Activated T-cell treated with anti-CD3 and anti-CD28 coated beads, Interleukin-2, amount 50 U/mL, for 72 hours (primary cell): Measurements from ENCODE around the gene COL15A1. TPM values are rescaled to one million over a fixed set of nuclear protein-coding genes. Genes with fewer than 3 reads are reported as not detected.

Source experiments
- ATAC-seq, 2 donors: fragments of 150-1000 bp; cut with Tn5 transposase; replicated peaks in 1 of 2; 2 replicates each; pipeline ENCODE4 v1.10.0; 2021; ENCODE audit warnings: moderate library complexity in 2 of 2, mild to moderate bottlenecking in 1 of 2
- DNase-seq, 2 donors: peaks; one replicate each; pipeline ENCODE4 v3.0.0; 2021 to 2022; ENCODE audit warnings: mixed read lengths in 1 of 2
- H3K27ac Mint-ChIP-seq: one replicate; pipeline ENCODE4 v1.8.0; 2022; ENCODE audit warnings: mild to moderate bottlenecking, moderate library complexity, mixed read lengths
- H3K27me3 Mint-ChIP-seq: one replicate; pipeline ENCODE4 v1.8.0; 2022; ENCODE audit warnings: low read depth, mixed read lengths
- H3K36me3 Mint-ChIP-seq, 2 donors: one replicate each; pipeline ENCODE4 v1.8.0; 2022; ENCODE audit warnings: mixed read lengths in 2 of 2, mild to moderate bottlenecking in 1 of 2; ENCODE audit not compliant: insufficient read depth in 2 of 2
- H3K4me1 Mint-ChIP-seq: one replicate; pipeline ENCODE4 v1.8.0; 2022; ENCODE audit warnings: low read depth, mixed read lengths
- H3K4me3 Mint-ChIP-seq, 2 donors: one replicate each; pipeline ENCODE4 v1.8.0; 2022; ENCODE audit warnings: mild to moderate bottlenecking in 2 of 2, mixed read lengths in 2 of 2, moderate library complexity in 2 of 2
- H3K9me3 Mint-ChIP-seq, 2 donors: one replicate each; pipeline ENCODE4 v1.8.0; 2022; ENCODE audit warnings: mixed read lengths in 2 of 2
- total RNA-seq, 2 donors: library from RNA; stranded (reverse); gene quantifications; one replicate each; pipeline ENCODE4 v1.2.3, GENCODE V29; 2022

COL15A1 gene
- total RNA-seq, 2 donors from 2014 or later: 0.19 to 0.30 TPM

GRCh38 chr9:98985596-98985995, 41.9 kb downstream of the COL15A1 start:
- no peak overlapping the region for H3K27ac Mint-ChIP-seq
- H3K36me3 Mint-ChIP-seq: no peaks in the 10 kb centered on the region
- H3K4me1 Mint-ChIP-seq: no peaks in the 10 kb centered on the region
- no peaks in the 10 kb centered on the region for H3K9me3 Mint-ChIP-seq
- H3K4me3 Mint-ChIP-seq: no peak overlapping the region
- no peaks in the 10 kb centered on the region for H3K27me3 Mint-ChIP-seq
- DNase-seq (no peak), ATAC-seq (no peak)

- ATAC-seq: no peak
- H3K4me1 Mint-ChIP-seq: no peaks in the 10 kb centered on the region
- H3K27ac Mint-ChIP-seq: no peak overlapping the region
- no peaks in the 10 kb centered on the region for H3K36me3 Mint-ChIP-seq
- no peaks in the 10 kb centered on the region for H3K9me3 Mint-ChIP-seq
- H3K4me3 Mint-ChIP-seq: no peak overlapping the region
- no peaks in the 10 kb centered on the region for H3K27me3 Mint-ChIP-seq
- no peak for DNase-seq
Observed at GRCh38 chr9:98986866-98987651, 43.4 kb downstream of the COL15A1 start.

GRCh38 chr9:98989036-98990000, 45.6 kb downstream of the COL15A1 start:
- H3K9me3 Mint-ChIP-seq: no peaks in the 10 kb centered on the region
- H3K27me3 Mint-ChIP-seq: no peaks in the 10 kb centered on the region
- H3K4me1 Mint-ChIP-seq: peaks cover 10% of the 10 kb centered on the region
- no peaks in the 10 kb centered on the region for H3K36me3 Mint-ChIP-seq
- H3K4me3 Mint-ChIP-seq: no peak overlapping the region
- H3K27ac Mint-ChIP-seq: no peak overlapping the region
- DNase-seq: no peak
- ATAC-seq: peak in 1 of 2 donors; percentile 27

GRCh38 chr9:98990181-98990870, 46.6 kb downstream of the COL15A1 start:
- H3K27ac Mint-ChIP-seq: no peak overlapping the region

GRCh38 chr9:98992107-98992884, 48.6 kb downstream of the COL15A1 start:
- DNase-seq: no peak

More at GRCh38 chr9:98990181-98990870, 46.6 kb downstream of the COL15A1 start:
- no peak for DNase-seq
- H3K4me1 Mint-ChIP-seq: peaks cover 10% of the 10 kb centered on the region
- H3K27me3 Mint-ChIP-seq: peaks cover 4% of the 10 kb centered on the region
- ATAC-seq: no peak
- H3K4me3 Mint-ChIP-seq: no peak overlapping the region
- H3K9me3 Mint-ChIP-seq: no peaks in the 10 kb centered on the region
- no peaks in the 10 kb centered on the region for H3K36me3 Mint-ChIP-seq

DNA sequence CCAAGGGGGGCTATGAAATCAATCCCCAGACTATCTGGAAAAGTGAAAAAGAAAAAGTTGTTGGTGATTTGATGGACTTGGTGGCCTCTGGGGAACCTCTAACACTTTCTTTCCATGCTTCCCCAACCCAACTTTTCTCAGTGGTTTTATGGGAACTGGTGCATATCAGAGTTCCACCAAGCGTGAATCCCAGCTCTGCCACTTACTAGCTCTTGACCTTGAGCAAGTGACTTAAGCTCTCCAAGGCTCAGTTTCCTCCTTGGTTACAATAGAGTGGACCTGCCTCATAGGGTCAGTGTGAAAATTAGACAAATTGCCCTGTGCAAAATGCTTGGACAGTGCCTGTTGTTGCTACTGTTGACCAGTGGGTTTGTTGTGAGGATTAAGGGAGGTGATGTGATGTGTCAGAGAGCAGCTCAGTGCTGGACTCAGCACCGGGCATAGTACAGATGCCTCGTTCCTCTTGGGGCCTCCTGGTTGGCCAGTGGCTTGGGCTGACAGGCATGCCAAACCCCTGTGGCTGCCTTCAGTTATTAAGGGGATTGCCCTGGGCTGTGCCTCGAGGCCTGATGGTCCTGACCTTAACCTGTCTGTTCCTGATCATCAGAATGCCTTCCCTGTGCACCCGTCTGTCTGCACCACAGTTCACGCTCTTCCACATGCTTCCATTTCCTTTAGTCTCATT, 49.3 kb downstream of the COL15A1 start:
- no peaks in the 10 kb centered on the region for H3K36me3 Mint-ChIP-seq
- DNase-seq (no peak), ATAC-seq (no peak)
- no peaks in the 10 kb centered on the region for H3K9me3 Mint-ChIP-seq
- no peak overlapping the region for H3K27ac Mint-ChIP-seq
- H3K4me3 Mint-ChIP-seq: peak overlapping the region; percentile 29 to 58
- H3K4me1 Mint-ChIP-seq: peaks cover 10% of the 10 kb centered on the region
- peaks cover 11% of the 10 kb centered on the region for H3K27me3 Mint-ChIP-seq

More at GRCh38 chr9:98992107-98992884, 48.6 kb downstream of the COL15A1 start:
- H3K27me3 Mint-ChIP-seq: peaks cover 11% of the 10 kb centered on the region
- no peak overlapping the region for H3K4me3 Mint-ChIP-seq
- H3K27ac Mint-ChIP-seq: no peak overlapping the region
- H3K4me1 Mint-ChIP-seq: peaks cover 10% of the 10 kb centered on the region
- no peak for ATAC-seq
- H3K9me3 Mint-ChIP-seq: no peaks in the 10 kb centered on the region
- H3K36me3 Mint-ChIP-seq: no peaks in the 10 kb centered on the region

GRCh38 chr9:98993570-98993945, 49.9 kb downstream of the COL15A1 start:
- peak; percentile 33 to 36 for DNase-seq
- Mint-ChIP-seq H3K4me3 (peak overlapping the region; percentile 29 to 58), H3K36me3 (no peaks in the 10 kb centered on the region), H3K9me3 (no peaks in the 10 kb centered on the region), H3K27ac (no peak overlapping the region), H3K4me1 (peaks cover 10% of the 10 kb centered on the region), H3K27me3 (peaks cover 11% of the 10 kb centered on the region)
- ATAC-seq: peak; percentile 80 to 85

- H3K9me3 Mint-ChIP-seq: no peaks in the 10 kb centered on the region
- peaks cover 10% of the 10 kb centered on the region for H3K4me1 Mint-ChIP-seq
- no peak overlapping the region for H3K4me3 Mint-ChIP-seq
- no peak overlapping the region for H3K27ac Mint-ChIP-seq
- H3K27me3 Mint-ChIP-seq: peaks cover 11% of the 10 kb centered on the region
- ATAC-seq (no peak), DNase-seq (no peak)
- H3K36me3 Mint-ChIP-seq: no peaks in the 10 kb centered on the region
Observed at GRCh38 chr9:98994172-98995058, 50.7 kb downstream of the COL15A1 start.

- ATAC-seq (no peak), DNase-seq (no peak)
- H3K36me3 Mint-ChIP-seq: no peaks in the 10 kb centered on the region
- H3K4me3 Mint-ChIP-seq: no peak overlapping the region
- H3K4me1 Mint-ChIP-seq: peaks cover 10% of the 10 kb centered on the region
- H3K9me3 Mint-ChIP-seq: no peaks in the 10 kb centered on the region
- peaks cover 11% of the 10 kb centered on the region for H3K27me3 Mint-ChIP-seq
- no peak overlapping the region for H3K27ac Mint-ChIP-seq
Observed at GRCh38 chr9:98995059-98995671, 51.5 kb downstream of the COL15A1 start.

- Mint-ChIP-seq H3K27me3 (peaks cover 11% of the 10 kb centered on the region), H3K27ac (no peak overlapping the region)
Observed at GRCh38 chr9:98995971-98996504, 52.3 kb downstream of the COL15A1 start.

GRCh38 chr9:98997604-98998003, 53.9 kb downstream of the COL15A1 start:
- Mint-ChIP-seq H3K4me1 (peaks cover 25% of the 10 kb centered on the region), H3K9me3 (no peaks in the 10 kb centered on the region), H3K36me3 (no peaks in the 10 kb centered on the region), H3K27me3 (peaks cover 11% of the 10 kb centered on the region), H3K4me3 (no peak overlapping the region), H3K27ac (no peak overlapping the region)
- DNase-seq (no peak), ATAC-seq (no peak)

More at GRCh38 chr9:98995971-98996504, 52.3 kb downstream of the COL15A1 start:
- Mint-ChIP-seq H3K4me1 (peaks cover 17% of the 10 kb centered on the region), H3K9me3 (no peaks in the 10 kb centered on the region), H3K36me3 (no peaks in the 10 kb centered on the region), H3K4me3 (no peak overlapping the region)
- DNase-seq (no peak), ATAC-seq (no peak)
